GM19239 (cell line): ENCODE data around the gene UBN2.
"Not testable (repeated sequence)": the region's sequence is repeated elsewhere in the genome, so short reads cannot be mapped to it uniquely, and the experiment has no call there.

Experiments
- DNase-seq: peaks from one replicate; pipeline ENCODE4 v3.0.0; 2011; ENCODE audit warnings: low spot score; ENCODE audit not compliant: insufficient read length
- FAIRE-seq: peaks from 2 replicates; lab custom pipeline; 2011; peaks lifted over from hg19 to GRCh38; lab: Jason Lieb, UNC

Gene UBN2

GRCh38 chr7:139293534-139293933 lies 62.5 kb downstream of the UBN2 start:
- DNase-seq, result no peak
- FAIRE-seq, result no peak

- DNase-seq, result no peak
- no peak for FAIRE-seq
Measured at GRCh38 chr7:139294241-139294640, 63.2 kb downstream of the UBN2 start.

- DNase-seq (no peak), FAIRE-seq (no peak)
Measured at GRCh38 chr7:139294951-139295575, 64.0 kb downstream of the UBN2 start.

- FAIRE-seq (no peak), DNase-seq (no peak)
Measured at GRCh38 chr7:139297795-139298194, 66.8 kb downstream of the UBN2 start.

GRCh38 chr7:139299296-139299695 lies 68.3 kb downstream of the UBN2 start:
- DNase-seq (no peak), FAIRE-seq (no peak)

GRCh38 chr7:139300390-139300789 lies 69.4 kb downstream of the UBN2 start:
- FAIRE-seq, result no peak
- DNase-seq, result no peak

- DNase-seq, result no peak
- FAIRE-seq, result no peak
Measured at GRCh38 chr7:139304517-139304916, 73.5 kb downstream of the UBN2 start.

- DNase-seq (no peak), FAIRE-seq (no peak)
Measured at GRCh38 chr7:139317939-139318505, 87.0 kb downstream of the UBN2 start.

- DNase-seq, result no peak
- FAIRE-seq, result no peak
Measured at GRCh38 chr7:139321071-139321745, 90.2 kb downstream of the UBN2 start.

GRCh38 chr7:139324709-139325108 lies 93.7 kb downstream of the UBN2 start:
- not testable (repeated sequence) for FAIRE-seq, DNase-seq

- FAIRE-seq (no peak), DNase-seq (no peak)
Measured at GRCh38 chr7:139328375-139328774, 97.3 kb downstream of the UBN2 start.

GRCh38 chr7:139329119-139329518 lies 98.1 kb downstream of the UBN2 start:
- FAIRE-seq, result no peak
- no peak for DNase-seq

GRCh38 chr7:139330333-139331030 lies 99.4 kb downstream of the UBN2 start:
- FAIRE-seq, result no peak

GRCh38 chr7:139332697-139333359 lies 101.8 kb downstream of the UBN2 start:
- FAIRE-seq (no peak), DNase-seq (no peak)

More at GRCh38 chr7:139330333-139331030, 99.4 kb downstream of the UBN2 start:
- no peak for DNase-seq

GRCh38 chr7:139333443-139333842 lies 102.4 kb downstream of the UBN2 start:
- FAIRE-seq, DNase-seq: not testable (repeated sequence)

GRCh38 chr7:139334399-139335150 lies 103.5 kb downstream of the UBN2 start:
- DNase-seq (no peak), FAIRE-seq (no peak)

- FAIRE-seq (no peak), DNase-seq (no peak)
Measured at GRCh38 chr7:139339025-139339424, 108.0 kb downstream of the UBN2 start.

- no peak for FAIRE-seq
Measured at GRCh38 chr7:139339698-139340036, 108.6 kb downstream of the UBN2 start.

GRCh38 chr7:139340037-139340807 lies 109.2 kb downstream of the UBN2 start:
- peak; percentile 100 for FAIRE-seq

More at GRCh38 chr7:139339698-139340036, 108.6 kb downstream of the UBN2 start:
- DNase-seq, result no peak

More at GRCh38 chr7:139340037-139340807, 109.2 kb downstream of the UBN2 start:
- peak; percentile 80 for DNase-seq
